Activated CD4-positive, alpha-beta T cell treated with anti-CD3 and anti-CD28 coated beads, Interleukin-2, amount 10 ng/mL, durations not matched to agents 7 days and 5 days (primary cell): ENCODE results near the gene ERVW-1. TPM values are rescaled to one million over a fixed set of nuclear protein-coding genes. Genes with fewer than 3 reads are reported as not detected.
"Not testable (repeated sequence)": the region's sequence is repeated elsewhere in the genome, so short reads cannot be mapped to it uniquely, and the experiment has no call there.

Experiments
- CTCF ChIA-PET: fragments of 350-600 bp; sonication (Branson Sonifier 250); formaldehyde crosslinking; loops from one replicate; lab custom pipeline; 2021; ENCODE audit warnings: antibody characterized with exemption; lab: Charles Lee
- POLR2A ChIA-PET: fragments of 350-600 bp; sonication (Branson Sonifier 250); formaldehyde crosslinking; loops from one replicate; lab custom pipeline; 2021; ENCODE audit warnings: antibody characterized with exemption; lab: Charles Lee
- DNase-seq: peaks from one replicate; pipeline ENCODE4 v3.0.0-alpha.2; 2020
- H3K27ac Mint-ChIP-seq: one replicate; pipeline ENCODE4 v1.8.0; 2021; ENCODE audit warnings: mild to moderate bottlenecking, moderate library complexity, mixed read lengths
- H3K27me3 Mint-ChIP-seq: one replicate; pipeline ENCODE4 v1.8.0; 2021; ENCODE audit warnings: mixed read lengths
- H3K36me3 Mint-ChIP-seq: one replicate; pipeline ENCODE4 v1.8.0; 2021; ENCODE audit warnings: low read depth, mixed read lengths
- H3K4me1 Mint-ChIP-seq: one replicate; pipeline ENCODE4 v1.8.0; 2021; ENCODE audit warnings: mixed read lengths
- H3K4me3 Mint-ChIP-seq: one replicate; pipeline ENCODE4 v1.8.0; 2021; ENCODE audit warnings: mild to moderate bottlenecking, moderate library complexity, mixed read lengths
- H3K9me3 Mint-ChIP-seq: one replicate; pipeline ENCODE4 v1.8.0; 2021; ENCODE audit warnings: mixed read lengths
- total RNA-seq, 2 experiments: library from RNA; stranded (reverse); gene quantifications; one replicate each; pipeline ENCODE4 v1.2.3, GENCODE V29; 2021

Gene ERVW-1
- total RNA-seq, 2 experiments from 2014 or later: not detected

GRCh38 chr7:92485974-92486373 lies 8.2 kb upstream of the ERVW-1 start:
- ChIA-PET POLR2A (no interaction called here), CTCF (no interaction called here)
- no peaks in the 10 kb centered on the region for H3K4me1 Mint-ChIP-seq
- no peaks in the 10 kb centered on the region for H3K27me3 Mint-ChIP-seq
- no peaks in the 10 kb centered on the region for H3K9me3 Mint-ChIP-seq
- DNase-seq: no peak
- peaks cover 17% of the 10 kb centered on the region for H3K36me3 Mint-ChIP-seq
- H3K27ac Mint-ChIP-seq: no peak overlapping the region
- no peak overlapping the region for H3K4me3 Mint-ChIP-seq

DNA sequence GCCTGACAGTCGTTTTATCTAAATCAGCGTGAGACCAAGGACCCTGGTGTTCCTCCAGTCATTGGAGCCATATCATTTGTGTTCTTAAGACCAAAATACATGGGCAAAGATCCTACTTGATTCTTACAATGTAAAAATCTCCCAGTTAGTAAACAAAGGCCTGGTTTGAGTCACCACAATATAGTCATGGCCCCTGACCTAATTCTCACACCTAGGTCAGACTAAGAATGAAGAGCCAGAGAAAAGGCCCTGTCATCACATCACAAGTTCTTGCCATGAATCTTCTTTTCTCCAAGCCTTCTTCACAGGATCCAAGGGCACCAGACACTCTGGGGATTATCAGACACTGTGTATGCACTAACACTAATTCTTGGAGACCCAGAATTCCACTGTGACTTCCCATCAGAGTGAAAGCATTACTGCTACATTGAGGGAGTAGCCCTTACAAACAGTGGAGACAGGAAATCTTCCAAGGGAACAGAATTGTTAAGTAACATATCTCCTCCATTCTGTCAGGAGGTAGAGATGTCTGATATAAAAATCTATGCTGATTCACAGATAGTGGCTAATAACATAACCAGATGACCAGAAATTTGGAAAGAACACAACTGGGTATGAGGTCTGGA lies 7.6 kb upstream of the ERVW-1 start:
- H3K4me3 Mint-ChIP-seq: no peak overlapping the region
- no peaks in the 10 kb centered on the region for H3K27me3 Mint-ChIP-seq
- ChIA-PET POLR2A (no interaction called here), CTCF (no interaction called here)
- no peak overlapping the region for H3K27ac Mint-ChIP-seq
- H3K4me1 Mint-ChIP-seq: no peaks in the 10 kb centered on the region
- no peak for DNase-seq
- H3K36me3 Mint-ChIP-seq: peaks cover 14% of the 10 kb centered on the region
- no peaks in the 10 kb centered on the region for H3K9me3 Mint-ChIP-seq

GRCh38 chr7:92484226-92484625 lies 6.5 kb upstream of the ERVW-1 start:
- H3K27me3 Mint-ChIP-seq, CTCF ChIA-PET, H3K4me1 Mint-ChIP-seq, H3K9me3 Mint-ChIP-seq, POLR2A ChIA-PET, H3K27ac Mint-ChIP-seq, DNase-seq, H3K4me3 Mint-ChIP-seq: not testable (repeated sequence)
- peaks cover 10% of the 10 kb centered on the region for H3K36me3 Mint-ChIP-seq

DNA sequence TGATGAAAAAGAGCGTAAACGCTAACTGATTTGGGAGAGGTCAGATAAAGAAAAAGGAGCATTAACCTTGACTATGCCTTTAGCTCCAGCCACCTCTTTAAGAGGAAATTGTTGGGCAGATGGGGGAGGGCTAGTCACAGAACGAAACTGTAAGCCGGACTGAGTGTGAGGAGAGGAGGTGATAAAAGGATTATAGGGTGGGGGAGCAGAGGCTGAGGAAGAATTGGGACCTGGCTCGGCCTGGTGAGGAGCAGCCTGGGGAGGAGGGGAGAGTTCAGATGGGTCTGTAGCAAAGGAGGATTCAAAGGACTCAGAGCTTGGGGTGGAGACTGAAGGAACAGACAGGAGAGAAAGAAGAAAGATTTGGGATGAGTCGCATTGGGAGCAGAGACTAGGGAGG lies 5.9 kb upstream of the ERVW-1 start:
- POLR2A ChIA-PET, CTCF ChIA-PET, DNase-seq, H3K36me3 Mint-ChIP-seq, H3K4me3 Mint-ChIP-seq, H3K27ac Mint-ChIP-seq, H3K27me3 Mint-ChIP-seq, H3K4me1 Mint-ChIP-seq, H3K9me3 Mint-ChIP-seq: not testable (repeated sequence)

DNA sequence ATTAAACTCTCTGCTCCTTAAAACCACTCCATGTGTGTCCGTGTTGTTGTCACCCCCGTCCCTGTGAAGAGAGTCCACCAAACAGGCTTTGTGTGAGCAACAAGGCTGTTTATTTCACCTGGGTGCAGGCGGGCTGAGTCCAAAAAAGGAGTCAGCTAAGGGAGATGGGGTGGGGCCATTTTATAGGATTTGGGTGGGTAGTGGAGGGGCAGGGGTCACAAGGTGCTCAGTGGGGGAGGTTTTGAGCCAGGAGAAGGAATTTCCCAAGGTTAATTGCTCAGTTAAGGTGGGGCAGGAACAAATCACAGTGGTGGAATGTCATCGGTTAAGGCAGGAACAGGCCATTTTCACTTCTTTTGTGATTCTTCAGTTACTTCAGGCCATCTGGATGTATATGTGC lies 1.4 kb upstream of the ERVW-1 start:
- H3K27ac Mint-ChIP-seq, H3K4me3 Mint-ChIP-seq, H3K9me3 Mint-ChIP-seq, H3K27me3 Mint-ChIP-seq, POLR2A ChIA-PET, CTCF ChIA-PET, H3K36me3 Mint-ChIP-seq, H3K4me1 Mint-ChIP-seq, DNase-seq: not testable (repeated sequence)

DNA sequence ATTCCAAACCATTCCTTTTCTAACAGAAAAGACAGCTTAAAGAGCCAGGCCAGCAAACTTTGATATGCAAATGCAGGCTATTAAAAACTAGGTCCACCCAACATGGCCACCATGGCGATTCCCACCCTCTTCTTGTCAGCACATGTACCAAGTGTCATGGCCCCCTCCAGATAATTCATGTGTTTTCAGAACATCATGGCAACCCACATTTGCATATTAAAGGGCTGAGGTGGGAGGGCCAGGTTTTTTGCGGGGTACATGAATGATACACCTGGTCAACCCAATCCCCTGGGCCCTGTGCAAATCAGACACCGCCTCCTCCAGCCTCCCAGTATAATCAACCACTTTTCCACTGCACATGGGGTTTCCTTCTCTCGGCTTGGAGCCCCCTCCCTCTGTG lies 965 bp upstream of the ERVW-1 start:
- Mint-ChIP-seq H3K27ac (no peak overlapping the region), H3K36me3 (no peaks in the 10 kb centered on the region), H3K4me1 (no peaks in the 10 kb centered on the region), H3K9me3 (no peaks in the 10 kb centered on the region), H3K27me3 (no peaks in the 10 kb centered on the region), H3K4me3 (no peak overlapping the region)
- POLR2A ChIA-PET: no interaction called here
- DNase-seq: no peak
- CTCF ChIA-PET: no interaction called here

GRCh38 chr7:92478095-92478494 lies 349 bp upstream of the ERVW-1 start:
- POLR2A ChIA-PET: no interaction called here
- H3K4me3 Mint-ChIP-seq: no peak overlapping the region
- no peaks in the 10 kb centered on the region for H3K9me3 Mint-ChIP-seq
- no peaks in the 10 kb centered on the region for H3K36me3 Mint-ChIP-seq
- no peaks in the 10 kb centered on the region for H3K27me3 Mint-ChIP-seq
- no peak for DNase-seq
- H3K4me1 Mint-ChIP-seq: no peaks in the 10 kb centered on the region
- no peak overlapping the region for H3K27ac Mint-ChIP-seq
- CTCF ChIA-PET: interaction anchor here (0.7 kb wide), 1 partner anchor 1059 kb away, joined by 3 read pairs; no protein-coding TSS in a partner anchor

DNA sequence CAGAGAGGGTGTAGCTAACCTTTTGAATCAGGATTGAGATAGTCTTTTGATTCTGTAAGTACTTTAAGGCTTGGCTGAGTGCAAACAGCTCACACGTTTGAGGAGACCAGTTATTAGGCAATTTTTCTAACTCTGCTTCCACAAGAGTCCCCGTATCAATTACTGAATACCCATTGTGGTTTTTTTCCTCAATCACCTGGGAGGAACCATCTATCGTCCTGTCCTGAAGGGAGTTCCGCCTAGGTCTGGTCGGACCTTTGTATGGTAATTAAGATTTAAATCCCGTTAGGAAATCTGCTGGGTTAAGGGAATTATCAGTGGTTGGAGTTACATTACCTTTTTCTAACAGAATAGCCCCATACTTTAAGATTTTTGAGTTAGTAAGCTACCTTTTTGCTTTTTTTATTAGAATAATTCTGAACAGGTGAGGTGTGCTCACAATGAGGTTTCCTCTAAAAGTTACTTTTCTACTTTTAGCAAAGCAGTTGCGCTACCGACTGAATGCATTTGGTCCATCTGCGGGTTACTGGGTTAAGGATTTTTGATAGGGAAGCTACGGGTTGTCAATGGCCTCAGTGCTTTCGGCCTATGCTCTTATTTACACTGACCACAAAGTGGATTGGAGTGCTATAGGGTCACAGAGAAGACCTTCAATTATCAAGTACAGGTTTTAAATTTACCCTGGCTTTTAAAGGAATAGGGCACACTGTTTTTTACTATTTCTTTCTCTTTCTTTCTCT lies 1.7 kb downstream of the ERVW-1 start:
- DNase-seq, H3K27me3 Mint-ChIP-seq, CTCF ChIA-PET, H3K4me1 Mint-ChIP-seq, POLR2A ChIA-PET, H3K9me3 Mint-ChIP-seq, H3K27ac Mint-ChIP-seq, H3K36me3 Mint-ChIP-seq, H3K4me3 Mint-ChIP-seq: not testable (repeated sequence)

DNA sequence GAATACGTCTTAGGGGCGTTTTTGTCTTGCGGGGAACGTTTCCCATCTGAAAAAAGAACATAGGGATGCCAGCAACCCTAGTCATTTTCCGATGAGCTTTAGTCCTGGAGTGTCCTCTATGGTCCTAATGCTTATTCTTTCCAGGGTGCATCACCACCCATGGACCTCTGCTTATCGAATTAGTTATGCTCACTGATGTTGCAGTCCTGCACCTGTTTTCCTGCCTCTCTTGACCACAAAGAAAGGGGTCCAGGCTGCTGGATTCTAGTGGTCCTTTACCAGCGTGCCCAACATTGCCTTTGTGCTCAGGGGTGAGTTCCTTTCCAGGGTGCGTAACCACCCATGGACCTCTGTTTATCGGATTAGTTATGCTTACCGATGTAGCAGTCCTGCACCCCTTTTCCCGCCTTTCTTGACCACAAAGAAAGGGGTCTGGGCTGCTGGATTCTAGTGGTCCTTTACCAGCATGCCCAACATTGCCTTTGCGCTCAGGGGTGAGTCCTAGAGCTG lies 2.4 kb downstream of the ERVW-1 start:
- POLR2A ChIA-PET, H3K4me1 Mint-ChIP-seq, H3K27me3 Mint-ChIP-seq, H3K9me3 Mint-ChIP-seq, DNase-seq, CTCF ChIA-PET, H3K27ac Mint-ChIP-seq, H3K36me3 Mint-ChIP-seq, H3K4me3 Mint-ChIP-seq: not testable (repeated sequence)

- CTCF ChIA-PET, H3K9me3 Mint-ChIP-seq, H3K4me1 Mint-ChIP-seq, H3K4me3 Mint-ChIP-seq, H3K36me3 Mint-ChIP-seq, H3K27ac Mint-ChIP-seq, DNase-seq, H3K27me3 Mint-ChIP-seq, POLR2A ChIA-PET: not testable (repeated sequence)
These were observed 3.8 kb downstream of the ERVW-1 start for GRCh38 chr7:92473989-92474388.

- H3K27me3 Mint-ChIP-seq, POLR2A ChIA-PET, H3K27ac Mint-ChIP-seq, H3K9me3 Mint-ChIP-seq, H3K4me1 Mint-ChIP-seq, H3K36me3 Mint-ChIP-seq, DNase-seq, H3K4me3 Mint-ChIP-seq: not testable (repeated sequence)
- CTCF ChIA-PET: interaction anchor here (1.1 to 1.9 kb wide), 2 partner anchors 11 to 21 kb away, joined by 3 to 6 read pairs; partner anchors contain the start of gene GATAD1
These were observed 9.2 kb downstream of the ERVW-1 start for GRCh38 chr7:92468589-92468988.

GRCh38 chr7:92466682-92467081 lies 11.1 kb downstream of the ERVW-1 start:
- H3K4me3 Mint-ChIP-seq: no peak overlapping the region
- ChIA-PET CTCF (interaction anchor here (0.6 to 1.2 kb wide), 2 partner anchors 19 to 57 kb away, joined by 3 read pairs; partner anchors contain the start of gene GATAD1), POLR2A (no interaction called here)
- H3K9me3 Mint-ChIP-seq: peaks cover 6% of the 10 kb centered on the region
- no peaks in the 10 kb centered on the region for H3K4me1 Mint-ChIP-seq
- no peaks in the 10 kb centered on the region for H3K27me3 Mint-ChIP-seq
- H3K27ac Mint-ChIP-seq: no peak overlapping the region
- peaks cover 2% of the 10 kb centered on the region for H3K36me3 Mint-ChIP-seq
- no peak for DNase-seq

GRCh38 chr7:92464515-92464914 lies 13.2 kb downstream of the ERVW-1 start:
- ChIA-PET CTCF (no interaction called here), POLR2A (no interaction called here)
- Mint-ChIP-seq H3K36me3 (peaks cover 2% of the 10 kb centered on the region), H3K27me3 (no peaks in the 10 kb centered on the region), H3K9me3 (peaks cover 5% of the 10 kb centered on the region), H3K27ac (no peak overlapping the region), H3K4me1 (no peaks in the 10 kb centered on the region), H3K4me3 (no peak overlapping the region)
- no peak for DNase-seq
